DMS 273 (cell line): ENCODE measurements around the gene LRP1.
A peak's percentile ranks its signal among the peaks of the same experiment; 100 is the strongest.

Experiments
- DNase-seq: peaks from one replicate; lab custom pipeline; 2025; ENCODE audit not compliant: unreplicated experiment; lab: John Stamatoyannopoulos, UW

Gene LRP1

GRCh38 chr12:57242691-57243454, 114.6 kb downstream of the LRP1 start:
- DNase-seq, result peak; percentile 92

GRCh38 chr12:57243521-57244311, 115.4 kb downstream of the LRP1 start:
- peak; percentile 88 for DNase-seq

GRCh38 chr12:57244312-57244696, 116.0 kb downstream of the LRP1 start:
- no peak for DNase-seq

- DNase-seq, result no peak
Observed at GRCh38 chr12:57247041-57247440, 118.8 kb downstream of the LRP1 start.

GRCh38 chr12:57248934-57249742, 120.9 kb downstream of the LRP1 start:
- DNase-seq, result no peak

- no peak for DNase-seq
Observed at GRCh38 chr12:57250541-57250940, 122.3 kb downstream of the LRP1 start.

- no peak for DNase-seq
Observed at GRCh38 chr12:57250956-57251355, 122.7 kb downstream of the LRP1 start, which contains the start of gene STAC3. STAC3 (minus strand) TSS chr12:57251187; CDS start chr12:57249636, 1,551 bp downstream.

- no peak for DNase-seq
Observed at GRCh38 chr12:57254506-57255280, 126.4 kb downstream of the LRP1 start.

- no peak for DNase-seq
Observed at GRCh38 chr12:57255916-57256315, 127.6 kb downstream of the LRP1 start.

GRCh38 chr12:57258977-57259970, 131.0 kb downstream of the LRP1 start:
- DNase-seq, result no peak

GRCh38 chr12:57260366-57260765, 132.1 kb downstream of the LRP1 start:
- DNase-seq, result no peak

- no peak for DNase-seq
Observed at GRCh38 chr12:57261428-57261865, 133.2 kb downstream of the LRP1 start.

GRCh38 chr12:57262126-57262822, 134.0 kb downstream of the LRP1 start:
- DNase-seq, result no peak
